ENCODE results near the gene SLC39A11. TPM values are rescaled to one million over a fixed set of nuclear protein-coding genes. Genes with fewer than 3 reads are reported as not detected.
"Not testable (repeated sequence)": the region's sequence is repeated elsewhere in the genome, so short reads cannot be mapped to it uniquely, and the experiment has no call there.

The SLC39A11 gene
- total RNA-seq, 4 donors from 2014 or later = 55.1 to 123 (median 97.0) TPM

GRCh38 chr17:72710202-72710601 lies 382.3 kb downstream of the SLC39A11 start:
- intact Hi-C loops (cut with DNase I) = no loop called here
- H3K36me3 ChIP-seq = no peaks in the 10 kb centered on the region
- no peak overlapping the region for H3K27ac ChIP-seq
- H3K4me1 ChIP-seq = no peaks in the 10 kb centered on the region
- no peaks in the 10 kb centered on the region for H3K9me3 ChIP-seq
- TF ChIP-seq CTCF (IDR thresholded peaks at IDR 0.05) (no peak), POLR2A (IDR thresholded peaks at IDR 0.05) (no peak)
- DNase-seq = no peak
- no peak overlapping the region for H3K4me3 ChIP-seq (replicated peaks in 1 of 3)
- no peaks in the 10 kb centered on the region for H3K27me3 ChIP-seq

- H3K36me3 ChIP-seq; H3K27me3 ChIP-seq; H3K4me3 ChIP-seq (replicated peaks in 1 of 3); DNase-seq; intact Hi-C loops (cut with DNase I); H3K4me1 ChIP-seq; H3K9me3 ChIP-seq; H3K27ac ChIP-seq: not testable (repeated sequence)
- WGBS, 2 donors = 94 to 96% methylated on average over 9 of the region's 9 CpGs
Observed at GRCh38 chr17:72708682-72709081, 383.8 kb downstream of the SLC39A11 start.

- Histone ChIP-seq H3K27me3 (no peaks in the 10 kb centered on the region), H3K27ac (no peak overlapping the region), H3K4me3 (replicated peaks in 1 of 3) (no peak overlapping the region), H3K36me3 (no peaks in the 10 kb centered on the region), H3K4me1 (no peaks in the 10 kb centered on the region), H3K9me3 (no peaks in the 10 kb centered on the region)
- no peak for DNase-seq
- TF ChIP-seq CTCF (IDR thresholded peaks at IDR 0.05) (no peak), POLR2A (IDR thresholded peaks at IDR 0.05) (no peak)
- intact Hi-C loops (cut with DNase I) = no loop called here
- 95 to 96% methylated on average over 2 of the region's 2 CpGs for WGBS, 2 donors
Observed at GRCh38 chr17:72707881-72708280, 384.6 kb downstream of the SLC39A11 start.

- intact Hi-C loops (cut with DNase I) = no loop called here
- Histone ChIP-seq H3K27ac (no peak overlapping the region), H3K4me1 (no peaks in the 10 kb centered on the region), H3K9me3 (no peaks in the 10 kb centered on the region), H3K36me3 (no peaks in the 10 kb centered on the region), H3K27me3 (no peaks in the 10 kb centered on the region), H3K4me3 (replicated peaks in 1 of 3) (no peak overlapping the region)
- WGBS, 2 donors = 63 to 69% methylated on average over 3 of the region's 3 CpGs
- TF ChIP-seq POLR2A (IDR thresholded peaks at IDR 0.05) (no peak), CTCF (IDR thresholded peaks at IDR 0.05) (no peak)
- DNase-seq = no peak
Observed at GRCh38 chr17:72706396-72706981, 386.0 kb downstream of the SLC39A11 start.

GRCh38 chr17:72705905-72706395 lies 386.5 kb downstream of the SLC39A11 start:
- intact Hi-C loops (cut with DNase I) = no loop called here
- TF ChIP-seq CTCF (IDR thresholded peaks at IDR 0.05) (no peak), POLR2A (IDR thresholded peaks at IDR 0.05) (no peak)
- Histone ChIP-seq H3K9me3 (no peaks in the 10 kb centered on the region), H3K4me3 (replicated peaks in 1 of 3) (no peak overlapping the region), H3K27me3 (no peaks in the 10 kb centered on the region), H3K27ac (no peak overlapping the region), H3K4me1 (no peaks in the 10 kb centered on the region), H3K36me3 (no peaks in the 10 kb centered on the region)
- no peak for DNase-seq
- WGBS, 2 donors = 87 to 89% methylated on average over 5 of the region's 5 CpGs

Data from thyroid gland (tissue), 4 donors.